K562 (cell line): Measurements from ENCODE around the gene DAB1. TPM values are rescaled to one million over a fixed set of nuclear protein-coding genes. Genes with fewer than 3 reads are reported as not detected.

Experiments
- ATAC-seq: fragments of 200-7000 bp; cut with Tn5 transposase; 3 replicates; pipeline ENCODE4 v1.9.1; 2020; ENCODE audit warnings: moderate library complexity
- BruUV-seq: library from RNA; stranded (reverse); fragments of 400-500 nt; replicated peaks from 2 replicates; lab custom pipeline; 2021; lab: Mats Ljungman, UMichigan
- CTCF ChIA-PET: fragments of 300-600 bp; formaldehyde crosslinking; extraction: SDS; loops from one replicate; lab custom pipeline; 2021; ENCODE audit warnings: low intra/inter-chr PET ratio; lab: Yijun Ruan, JAX
- POLR2A ChIA-PET: fragments of 300-600, 350-650 bp; sonication (Branson Sonifier 250); formaldehyde crosslinking; extraction: SDS; loops from one replicate; lab custom pipeline; 2021; ENCODE audit warnings: antibody characterized with exemption, inconsistent platforms; lab: Yijun Ruan, JAX
- DNase-seq, 4 experiments: peaks; one replicate each; pipeline versions ENCODE4 v3.0.0 to v3.0.0-alpha.2; 2011 to 2018; ENCODE audit warnings: low spot score in 3 of 4, mixed read lengths in 3 of 4; ENCODE audit errors: extremely low read depth in 1 of 4
- FAIRE-seq: peaks from 2 replicates; lab custom pipeline; 2011; peaks lifted over from hg19 to GRCh38; lab: Jason Lieb, UNC
- H2AFZ ChIP-seq: 2 replicates; pipeline ENCODE4 v1.6.0; 2011; ENCODE audit warnings: low read depth, low read length, control low read depth, inconsistent platforms
- H3K27ac ChIP-seq: fragments of 200-600 bp; 3 replicates; pipeline ENCODE4 v1.8.0; 2011; ENCODE audit warnings: low read depth, mild to moderate bottlenecking, control low read depth, inconsistent platforms, low read length, moderate library complexity, mixed read lengths; ENCODE audit errors: extremely low read depth
- H3K27me3 ChIP-seq, 2 experiments: fragments of 300-600 bp in 1 of 2; 2 replicates in 1 of 2; 3 replicates in 1 of 2; pipeline versions ENCODE4 v1.6.0 to v1.8.0; 2011; ENCODE audit warnings: inconsistent platforms in 2 of 2, low read length in 2 of 2, mild to moderate bottlenecking in 1 of 2, mixed read lengths in 1 of 2, moderate library complexity in 1 of 2; ENCODE audit not compliant: control insufficient read depth in 2 of 2, insufficient read depth in 2 of 2
- H3K36me3 ChIP-seq: fragments of 300-600 bp; 3 replicates; pipeline ENCODE4 v1.8.0; 2011; ENCODE audit warnings: mild to moderate bottlenecking, low read length, inconsistent platforms; ENCODE audit not compliant: control insufficient read depth, insufficient read depth
- H3K4me1 ChIP-seq, 2 experiments: fragments of 200-600 bp in 1 of 2; replicated peaks in 1 of 2; 2 replicates in 1 of 2; 3 replicates in 1 of 2; pipeline versions ENCODE4 v1.5.1 to v1.8.0; 2011; ENCODE audit warnings: inconsistent platforms in 2 of 2, low read length in 2 of 2, mild to moderate bottlenecking in 1 of 2, mixed read lengths in 1 of 2, moderate library complexity in 1 of 2; ENCODE audit not compliant: control insufficient read depth in 2 of 2, insufficient read depth in 2 of 2
- H3K4me2 ChIP-seq: 2 replicates; pipeline ENCODE4 v1.6.1; 2011; ENCODE audit warnings: low read length, control low read depth, inconsistent platforms, mixed read lengths; ENCODE audit not compliant: insufficient read depth
- H3K4me3 ChIP-seq: fragments of 200-600 bp; sonication (generic), shearing (Covaris generic); 2 replicates; pipeline ENCODE4 v1.5.1; 2016; ENCODE audit warnings: control low read depth, inconsistent platforms
- H3K79me2 ChIP-seq: fragments of 200-600 bp; 3 replicates; pipeline ENCODE4 v1.8.0; 2011; ENCODE audit warnings: low read length, inconsistent platforms; ENCODE audit not compliant: control insufficient read depth, insufficient read depth
- H3K9ac ChIP-seq, 2 experiments: 2 replicates each; pipeline versions ENCODE4 v1.6.0 to v1.6.1; 2011; ENCODE audit warnings: low read depth in 2 of 2, low read length in 2 of 2, control low read depth in 1 of 2, inconsistent platforms in 1 of 2, mild to moderate bottlenecking in 1 of 2, mixed read lengths in 1 of 2; ENCODE audit not compliant: insufficient read depth in 1 of 2
- H3K9me1 ChIP-seq: one replicate; pipeline ENCODE4 v1.6.0; 2011; ENCODE audit warnings: inconsistent platforms, mild to moderate bottlenecking, low read length, moderate library complexity; ENCODE audit not compliant: control insufficient read depth, insufficient read depth
- H3K9me3 ChIP-seq: replicated peaks from 2 replicates; pipeline ENCODE4 v1.5.1; 2011; ENCODE audit warnings: low read depth, low read length, inconsistent platforms; ENCODE audit not compliant: control insufficient read depth, insufficient read depth
- H4K20me1 ChIP-seq: replicated peaks from 2 replicates; pipeline ENCODE4 v1.6.1; 2011; ENCODE audit warnings: low read length, inconsistent platforms, mixed read lengths; ENCODE audit not compliant: control insufficient read depth, insufficient read depth
- C11orf30 ChIP-seq: fragments of 450-650 bp; IDR thresholded peaks from 2 replicates; pipeline ENCODE4 v1.6.1; 2016; ENCODE audit warnings: low read depth, mild to moderate bottlenecking
- CHD4 ChIP-seq: fragments of 200-600 bp; sonication (generic); IDR thresholded peaks from 3 replicates; pipeline ENCODE4 v1.6.1; 2012; ENCODE audit warnings: low read depth, mild to moderate bottlenecking, mixed read lengths, low read length, inconsistent platforms; ENCODE audit not compliant: insufficient read depth, insufficient replicate concordance, poor library complexity, severe bottlenecking
- DPF2 ChIP-seq: fragments of 450-650 bp; IDR thresholded peaks from 2 replicates; pipeline ENCODE4 v1.6.1; 2016
- GATAD2B ChIP-seq: fragments of 450-650 bp; IDR thresholded peaks from 2 replicates; pipeline ENCODE4 v1.6.1; 2017; ENCODE audit warnings: mild to moderate bottlenecking, borderline replicate concordance
- KLF6 ChIP-seq: fragments of 250-450 bp; sonication (Bioruptor Pico); IDR thresholded peaks from 2 replicates; pipeline ENCODE4 v1.4.0; 2020; ENCODE audit warnings: mild to moderate bottlenecking, moderate library complexity, borderline replicate concordance
- LEF1 ChIP-seq: fragments of 450-650 bp; IDR thresholded peaks from 2 replicates; pipeline ENCODE4 v1.6.1; 2016; ENCODE audit warnings: mild to moderate bottlenecking
- PCBP2 ChIP-seq: fragments of 200-400 bp; formaldehyde crosslinking; IDR thresholded peaks from 2 replicates; pipeline ENCODE4 v1.6.1; 2018; ENCODE audit warnings: low read length, low read depth, mild to moderate bottlenecking, moderate library complexity; ENCODE audit not compliant: poor library complexity, severe bottlenecking
- RERE ChIP-seq: sonication (generic); formaldehyde crosslinking; IDR thresholded peaks from 2 replicates; pipeline ENCODE4 v1.8.0; 2023; ENCODE audit warnings: missing genetic modification reagents, mild to moderate bottlenecking, borderline replicate concordance
- TEAD1 ChIP-seq, 2 experiments: fragments of 450-650 bp in 1 of 2; sonication (generic) in 1 of 2; formaldehyde crosslinking; IDR thresholded peaks; 2 replicates each; pipeline versions ENCODE4 v1.4.0 to v1.8.0; 2020 to 2022; ENCODE audit warnings: mild to moderate bottlenecking in 2 of 2, missing genetic modification reagents in 1 of 2
- TGIF2 ChIP-seq: sonication (generic); formaldehyde crosslinking; IDR thresholded peaks from 2 replicates; pipeline ENCODE4 v1.8.1; 2022; ENCODE audit warnings: mild to moderate bottlenecking, missing genetic modification reagents, moderate library complexity
- ZEB2 ChIP-seq: fragments of 450-650 bp; IDR thresholded peaks from 2 replicates; pipeline ENCODE4 v1.6.1; 2016
- ZNF140 ChIP-seq: fragments of 250-450 bp; sonication (Bioruptor Pico); IDR thresholded peaks from 2 replicates; pipeline ENCODE4 v1.8.0; 2021; ENCODE audit warnings: moderate library complexity, mild to moderate bottlenecking, inconsistent platforms
- ZNF561 ChIP-seq: fragments of 450-650 bp; formaldehyde crosslinking; conservative IDR thresholded peaks from 2 replicates; pipeline ENCODE4 v1.4.0; 2020; ENCODE audit warnings: mild to moderate bottlenecking, moderate library complexity
- ZNF780A ChIP-seq: fragments of 250-450 bp; sonication (Bioruptor Pico); IDR thresholded peaks from 2 replicates; pipeline ENCODE4 v1.5.0; 2021; ENCODE audit warnings: mild to moderate bottlenecking
- ZNF830 ChIP-seq: fragments of 250-450 bp; sonication (Bioruptor Pico); IDR thresholded peaks from 2 replicates; pipeline ENCODE4 v1.5.0; 2021; ENCODE audit warnings: mild to moderate bottlenecking
- ZZZ3 ChIP-seq: fragments of 450-650 bp; IDR thresholded peaks from 2 replicates; pipeline ENCODE4 v1.6.1; 2016; ENCODE audit warnings: antibody characterized with exemption, mild to moderate bottlenecking, moderate library complexity
- WGBS: fragments of 100-300 bp; shearing (Covaris generic); methylation state at CpG from one replicate; pipeline ENCODE4 v1.1.6; 2016; ENCODE audit warnings: low coverage, mixed read lengths; ENCODE audit not compliant: insufficient coverage; ENCODE audit errors: missing lambda C conversion rate; 5-methylcytosine and 5-hydroxymethylcytosine counted together
- in situ Hi-C: fragments of 300-500 bp; cut with MboI; formaldehyde crosslinking; loops from 4 replicates; pipeline ENCODE4 v1.15.0; 2018; ENCODE audit warnings: inconsistent platforms, mixed read lengths
- intact Hi-C: fragments of 100-400 bp; cut with micrococcal nuclease; formaldehyde crosslinking; loops from 2 replicates; pipeline ENCODE4 v1.14.2; 2022
- polyA plus RNA-seq, 8 experiments: library from polyadenylated mRNA; depleted of rRNA in 4 of 8; stranded (reverse) in 5 of 8; unstranded in 3 of 8; fragments of >200 nt; fragmentation: Nextera tagmentation in 2 of 8; fragmentation: Illumina TruSeq in 1 of 8; extraction: Ambion mirVana in 2 of 8; extraction: Trizol in 1 of 8; gene quantifications; 2 replicates each; pipeline versions ENCODE4 v1.2.1 to v1.2.3, GENCODE V29; 2011 to 2014; ENCODE audit warnings: inconsistent platforms in 1 of 8, missing spikeins in 1 of 8
- total RNA-seq, 7 experiments: library from RNA; depleted of rRNA in 6 of 7; stranded (reverse); fragments of >200 nt in 6 of 7; fragmentation: Illumina TruSeq in 2 of 7; extraction: Trizol in 2 of 7; gene quantifications; 2 replicates each; pipeline versions ENCODE4 v1.2.1 to v1.2.3, GENCODE V29; 2011 to 2021; ENCODE audit warnings: low replicate concordance in 1 of 7
- TF ChIP-seq, protein P1 (sequence below): fragments of 450-650 bp; formaldehyde crosslinking; IDR thresholded peaks from 2 replicates; pipeline ENCODE4 v1.4.0; 2020; ENCODE audit warnings: mild to moderate bottlenecking, mixed read lengths

The DAB1 gene
- total and polyA plus RNA-seq, 9 of the 15 experiments (the other 6 are each of a cell fraction or from before 2014, with no cell fraction given) = not detected

DNA sequence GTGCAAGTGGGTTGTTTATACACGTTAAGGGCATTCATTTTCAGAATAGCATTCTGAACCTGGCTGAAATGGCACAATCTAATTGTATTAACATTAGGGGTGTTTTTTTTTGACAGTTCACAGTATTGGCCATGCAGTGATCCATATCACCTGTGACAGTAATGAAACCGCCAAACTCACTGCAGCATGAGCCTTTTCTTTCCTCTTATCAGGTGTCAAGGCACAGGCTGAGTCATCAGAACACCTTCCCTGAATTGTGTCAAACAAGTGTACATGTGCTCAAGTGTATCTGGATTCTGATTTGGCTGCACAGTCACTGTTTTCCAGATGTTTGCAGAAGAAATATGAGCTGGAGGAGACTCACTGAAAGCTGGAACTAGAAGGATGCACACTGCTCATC lies 410.3 kb downstream of the DAB1 start:
- Histone ChIP-seq H3K27ac (no peak overlapping the region), H3K9me3 (no peaks in the 10 kb centered on the region), H3K4me2 (no peak overlapping the region), H4K20me1 (no peaks in the 10 kb centered on the region), H3K79me2 (no peaks in the 10 kb centered on the region), H3K36me3 (no peaks in the 10 kb centered on the region), H2AFZ (no peak overlapping the region), H3K9ac (no peak overlapping the region), H3K4me3 (no peak overlapping the region), H3K27me3 (0 out of 5 replicates have a peak, but pooled peaks cover 0 to 7% of the 10 kb centered on the region in 2 experiments), H3K9me1 (no peaks in the 10 kb centered on the region), H3K4me1 (no peaks in the 10 kb centered on the region)
- in situ Hi-C loops = no loop called here
- ATAC-seq = no peak
- 0% methylated on average over 2 of the region's 2 CpGs for WGBS
- BruUV-seq = no TSS peak
- CTCF ChIA-PET = no interaction called here
- TF ChIP-seq ZNF140 (CRISPR knock-in tag) (no peak), TEAD1 (CRISPR knock-in tag; IDR thresholded peaks at IDR 0.05) (no peak), PCBP2 (no peak), TGIF2 (no peak), ZNF561 (CRISPR knock-in tag) (no peak), DPF2 (no peak), ZNF830 (CRISPR knock-in tag) (no peak), LEF1 (no peak), ZZZ3 (no peak), ZNF780A (CRISPR knock-in tag) (no peak), KLF6 (CRISPR knock-in tag) (no peak), RERE (CRISPR knock-in tag) (no peak), ZEB2 (no peak), CHD4 (no peak), GATAD2B (no peak), C11orf30 (no peak)
- TF ChIP-seq, protein P1, sequence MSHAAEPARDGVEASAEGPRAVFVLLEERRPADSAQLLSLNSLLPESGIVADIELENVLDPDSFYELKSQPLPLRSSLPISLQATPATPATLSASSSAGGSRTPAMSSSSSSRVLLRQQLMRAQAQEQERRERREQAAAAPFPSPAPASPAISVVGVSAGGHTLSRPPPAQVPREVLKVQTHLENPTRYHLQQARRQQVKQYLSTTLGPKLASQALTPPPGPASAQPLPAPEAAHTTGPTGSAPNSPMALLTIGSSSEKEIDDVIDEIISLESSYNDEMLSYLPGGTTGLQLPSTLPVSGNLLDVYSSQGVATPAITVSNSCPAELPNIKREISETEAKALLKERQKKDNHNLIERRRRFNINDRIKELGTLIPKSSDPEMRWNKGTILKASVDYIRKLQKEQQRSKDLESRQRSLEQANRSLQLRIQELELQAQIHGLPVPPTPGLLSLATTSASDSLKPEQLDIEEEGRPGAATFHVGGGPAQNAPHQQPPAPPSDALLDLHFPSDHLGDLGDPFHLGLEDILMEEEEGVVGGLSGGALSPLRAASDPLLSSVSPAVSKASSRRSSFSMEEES (CRISPR knock-in tag) = no peak
- intact Hi-C loops = no loop called here
- FAIRE-seq = no peak
- DNase-seq = no peak
- POLR2A ChIA-PET = no interaction called here
